Ovary (tissue), 9 donors: ENCODE measurements around the gene VWA2. TPM values are rescaled to one million over a fixed set of nuclear protein-coding genes. Genes with fewer than 3 reads are reported as not detected.
A peak's percentile ranks its signal among the peaks of the same experiment; 100 is the strongest.

Experiments
- DNase-seq, 5 donors: peaks; one replicate each; pipeline ENCODE4 v3.0.0-alpha.2; 2019 to 2020
- H3K27ac ChIP-seq, 2 donors: fragments of 200-600 bp; one replicate each; pipeline versions ENCODE4 v1.5.1 to v1.8.0; 2019 to 2022
- H3K27me3 ChIP-seq: fragments of 200-600 bp; one replicate; pipeline ENCODE4 v1.8.0; 2022
- H3K36me3 ChIP-seq: fragments of 200-600 bp; sonication (generic); one replicate; pipeline ENCODE4 v1.5.1; 2019
- H3K4me1 ChIP-seq: one replicate; pipeline ENCODE4 v1.8.1; 2013; ENCODE audit warnings: mild to moderate bottlenecking, moderate library complexity; ENCODE audit not compliant: insufficient read depth
- H3K4me3 ChIP-seq: fragments of 200-600 bp; sonication (generic); one replicate; pipeline ENCODE4 v1.5.1; 2017
- H3K9me3 ChIP-seq, 2 donors: fragments of 200-600 bp in 1 of 2; sonication (generic) in 1 of 2; one replicate each; pipeline versions ENCODE4 v1.5.1 to v1.8.1; 2013 to 2019; ENCODE audit warnings: mild to moderate bottlenecking in 1 of 2, moderate library complexity in 1 of 2
- EP300 ChIP-seq: sonication (generic); formaldehyde crosslinking; IDR thresholded peaks from one replicate; pipeline ENCODE4 v1.6.1; 2017; ENCODE audit warnings: antibody characterized with exemption
- POLR2A ChIP-seq: fragments of 450-650 bp; IDR thresholded peaks from one replicate; pipeline ENCODE4 v1.6.1; 2017; ENCODE audit warnings: antibody characterized with exemption, mild to moderate bottlenecking, moderate library complexity
- WGBS, 3 donors: extraction: QIAGEN DNeasy Blood & Tissue Kit in 1 of 3; methylation state at CpG; one replicate each; pipeline versions ENCODE4 v1.1.5 to v1.1.7; 2013 to 2017; 5-methylcytosine and 5-hydroxymethylcytosine counted together
- intact Hi-C, 4 donors: fragments of 100-400 bp; cut with DNase I; formaldehyde crosslinking; loops; one replicate each; pipeline versions ENCODE4 v1.11.0 to v1.15.1; 2022 to 2023
- polyA plus RNA-seq, 2 donors: library from polyadenylated mRNA; stranded (reverse); fragments of 200-250 nt in 1 of 2; fragments of 350-450 nt in 1 of 2; fragmentation: Illumina TruSeq in 1 of 2; extraction: RNeasy Lipid Tissue Mini Kit (QIAGEN cat#74804) in 1 of 2; gene quantifications; one replicate each; pipeline ENCODE4 v1.2.3, GENCODE V29; 2013 to 2014
- total RNA-seq, 7 donors: library from RNA; depleted of rRNA in 2 of 7; stranded (reverse); fragments of >200 nt in 2 of 7; fragmentation: NEBNext Ultra II Directional in 3 of 7; extraction: Animal tissue kit (Norgen Biotek cat#: 25700) in 3 of 7; gene quantifications; one replicate each; pipeline versions ENCODE4 v1.1.0 to v1.2.4, GENCODE V29; 2016 to 2023
- TF ChIP-seq, protein P1 (sequence below), 3 donors: fragments of 450-650 bp in 2 of 3; fragments of 200-600 bp in 1 of 3; IDR thresholded peaks; one replicate each; pipeline versions ENCODE4 v1.5.1 to v1.8.0; 2016 to 2022; ENCODE audit warnings: antibody characterized with exemption in 3 of 3, mild to moderate bottlenecking in 1 of 3
- donor health status: DM: no; HTN: no; CAD: no; lungs with moderate emphysema.
- donor health status: DM: no; HTN: no; CAD: no.
- donor health status: Bipolar disorder and iron deficiency.
- donor health status: DM: yes; HTN: yes; CAD: no.
- donor health status: DM: no; HTN: no; CAD: no.
- donor health status: DM: yes; HTN: yes; CAD: no.

Gene VWA2
- total and polyA plus RNA-seq, 9 donors, result 0.04 to 11.1 (median 0.72) TPM; not detected in 2

DNA sequence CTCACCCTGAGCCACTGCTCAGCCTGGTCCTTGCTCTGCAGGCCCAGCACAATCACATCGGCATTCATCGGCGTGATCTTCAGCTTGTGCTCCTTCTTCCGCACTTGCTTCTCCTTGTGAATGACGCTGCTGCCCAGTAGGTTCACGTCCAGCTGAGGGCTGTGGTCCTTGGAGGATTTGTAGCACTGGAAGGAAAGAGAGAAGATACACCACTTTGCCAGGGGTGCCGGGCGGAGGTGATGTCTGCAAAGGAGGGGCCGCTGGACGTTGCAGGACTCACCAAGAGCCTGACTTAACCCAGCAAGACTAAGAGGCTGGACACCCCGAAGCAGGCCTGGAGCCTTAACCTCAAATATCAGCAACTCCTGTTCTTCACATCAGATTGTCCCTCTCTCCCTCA, 74.8 kb downstream of the VWA2 start:
- 85 to 89% (median 85%) methylated on average over 11 of the region's 11 CpGs for WGBS, 3 donors
- no peak for DNase-seq

DNA sequence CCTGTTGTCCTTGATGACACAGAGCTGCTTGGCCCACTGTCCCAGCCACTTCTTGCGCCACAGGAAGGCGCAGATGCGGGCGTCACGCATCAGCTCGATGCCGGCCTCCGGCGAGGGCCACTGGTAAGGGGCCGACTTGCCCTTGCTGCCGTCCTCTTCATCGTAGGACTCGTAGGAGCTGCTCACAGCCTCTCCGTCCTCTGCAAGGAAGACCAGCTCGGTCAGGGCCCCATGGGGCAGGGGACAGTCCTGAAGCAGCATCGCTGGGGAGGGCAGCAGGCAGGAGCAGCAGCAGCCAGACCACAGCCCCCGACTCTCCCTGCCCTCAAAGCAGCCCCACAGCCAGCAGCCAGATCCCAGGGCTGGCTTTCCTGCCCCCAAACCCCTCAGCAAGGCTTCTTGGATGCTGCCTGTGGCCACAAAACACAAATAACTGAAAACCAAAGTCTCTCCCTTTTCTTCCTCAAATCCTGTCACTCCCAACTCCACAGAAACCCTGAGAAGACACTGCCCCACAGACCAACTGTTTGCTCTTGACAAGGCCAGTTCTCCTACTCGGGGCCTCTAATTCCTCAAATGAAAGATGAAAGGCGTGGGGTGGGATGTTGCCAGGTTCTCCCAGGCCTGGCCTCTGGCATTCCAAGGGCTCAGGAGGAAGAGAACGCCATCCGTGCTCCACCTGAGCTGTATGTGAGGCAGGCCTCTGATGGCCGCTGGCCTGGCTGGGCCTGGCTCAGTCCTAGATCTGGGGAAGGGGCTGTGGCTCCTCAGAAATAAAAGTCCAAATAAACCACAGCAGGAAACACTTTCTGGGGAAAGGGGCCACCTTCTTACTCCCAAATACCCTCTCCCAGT, 76.7 kb downstream of the VWA2 start:
- peak in 1 of 5 donors; percentile 30 for DNase-seq
- 93% methylated on average over 22 of the region's 22 CpGs for WGBS, 3 donors

More for the DNA sequence above, 74.8 kb downstream of the VWA2 start:
- Histone ChIP-seq H3K27me3 (no peaks in the 10 kb centered on the region), H3K27ac (no peak overlapping the region), H3K36me3 (no peaks in the 10 kb centered on the region), H3K9me3 (no peaks in the 10 kb centered on the region), H3K4me3 (no peak overlapping the region), H3K4me1 (no peaks in the 10 kb centered on the region)
- intact Hi-C loops, result no loop called here
- TF ChIP-seq EP300 (no peak), POLR2A (no peak)
- TF ChIP-seq, protein P1, sequence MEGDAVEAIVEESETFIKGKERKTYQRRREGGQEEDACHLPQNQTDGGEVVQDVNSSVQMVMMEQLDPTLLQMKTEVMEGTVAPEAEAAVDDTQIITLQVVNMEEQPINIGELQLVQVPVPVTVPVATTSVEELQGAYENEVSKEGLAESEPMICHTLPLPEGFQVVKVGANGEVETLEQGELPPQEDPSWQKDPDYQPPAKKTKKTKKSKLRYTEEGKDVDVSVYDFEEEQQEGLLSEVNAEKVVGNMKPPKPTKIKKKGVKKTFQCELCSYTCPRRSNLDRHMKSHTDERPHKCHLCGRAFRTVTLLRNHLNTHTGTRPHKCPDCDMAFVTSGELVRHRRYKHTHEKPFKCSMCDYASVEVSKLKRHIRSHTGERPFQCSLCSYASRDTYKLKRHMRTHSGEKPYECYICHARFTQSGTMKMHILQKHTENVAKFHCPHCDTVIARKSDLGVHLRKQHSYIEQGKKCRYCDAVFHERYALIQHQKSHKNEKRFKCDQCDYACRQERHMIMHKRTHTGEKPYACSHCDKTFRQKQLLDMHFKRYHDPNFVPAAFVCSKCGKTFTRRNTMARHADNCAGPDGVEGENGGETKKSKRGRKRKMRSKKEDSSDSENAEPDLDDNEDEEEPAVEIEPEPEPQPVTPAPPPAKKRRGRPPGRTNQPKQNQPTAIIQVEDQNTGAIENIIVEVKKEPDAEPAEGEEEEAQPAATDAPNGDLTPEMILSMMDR (IDR thresholded peaks at IDR 0.05), result no peak

GRCh38 chr10:114316744-114317143, 77.7 kb downstream of the VWA2 start:
- H3K36me3 ChIP-seq, result no peaks in the 10 kb centered on the region
- H3K27me3 ChIP-seq, result no peaks in the 10 kb centered on the region
- TF ChIP-seq POLR2A, result no peak
- TF ChIP-seq, protein P1 (IDR thresholded peaks at IDR 0.05), result no peak
- TF ChIP-seq EP300, result no peak
- DNase-seq, result no peak
- peaks cover 9% of the 10 kb centered on the region for H3K4me1 ChIP-seq
- intact Hi-C loops, result no loop called here
- no peaks in the 10 kb centered on the region for H3K9me3 ChIP-seq
- H3K4me3 ChIP-seq, result no peak overlapping the region
- 66 to 70% (median 66%) methylated on average over 5 of the region's 5 CpGs for WGBS, 3 donors
- H3K27ac ChIP-seq, result no peak overlapping the region

More for the DNA sequence above, 76.7 kb downstream of the VWA2 start:
- intact Hi-C loops, result no loop called here
- Histone ChIP-seq H3K4me3 (no peak overlapping the region), H3K36me3 (no peaks in the 10 kb centered on the region), H3K27ac (no peak overlapping the region), H3K4me1 (peaks cover 8% of the 10 kb centered on the region), H3K9me3 (no peaks in the 10 kb centered on the region), H3K27me3 (no peaks in the 10 kb centered on the region)
- TF ChIP-seq POLR2A (no peak), EP300 (no peak)
- TF ChIP-seq, protein P1 (IDR thresholded peaks at IDR 0.05), result no peak

DNA sequence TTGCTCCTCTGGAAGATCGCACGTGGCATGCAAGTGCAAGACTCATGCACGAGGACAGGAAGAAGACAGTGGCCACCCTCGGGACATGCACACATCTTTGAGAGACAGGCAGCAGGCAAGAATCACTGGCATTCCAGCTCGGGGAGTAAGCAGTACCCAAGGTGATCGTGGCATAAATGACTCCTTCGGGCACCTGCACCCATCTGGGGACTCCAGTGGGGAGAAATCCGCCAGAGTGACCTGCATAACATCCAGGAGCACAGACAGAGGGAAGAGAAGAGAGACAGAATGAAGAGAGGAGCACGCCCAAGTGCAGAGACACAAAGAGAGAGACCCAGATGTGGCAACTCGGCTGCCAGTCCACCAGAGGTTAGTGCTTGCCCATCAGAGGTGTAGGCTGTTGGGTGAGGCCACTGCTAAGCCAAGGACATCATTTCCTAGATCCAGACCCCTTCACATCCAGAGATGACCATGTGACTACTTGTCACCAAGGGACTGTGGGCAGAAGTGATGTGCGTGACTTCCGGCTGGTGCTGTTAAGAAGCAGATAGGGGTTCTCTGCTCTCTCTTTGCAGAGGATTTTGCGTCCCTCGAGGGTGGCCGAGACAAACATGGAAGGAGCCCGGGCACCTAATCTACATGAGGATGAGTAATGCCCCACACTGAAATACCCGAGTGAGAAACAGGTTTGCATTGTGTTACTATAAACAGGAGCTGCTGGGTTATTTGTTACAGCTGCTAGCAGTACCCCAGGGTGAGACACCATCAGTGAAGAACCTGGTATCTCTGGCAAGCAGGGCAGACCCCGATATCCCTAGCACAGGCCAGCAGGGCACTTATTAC, 80.6 kb downstream of the VWA2 start:
- Histone ChIP-seq H3K4me1 (peaks cover 9% of the 10 kb centered on the region), H3K27ac (no peak overlapping the region), H3K27me3 (no peaks in the 10 kb centered on the region), H3K4me3 (no peak overlapping the region), H3K9me3 (no peaks in the 10 kb centered on the region), H3K36me3 (no peaks in the 10 kb centered on the region)
- no peak for DNase-seq
- intact Hi-C loops, result no loop called here
- TF ChIP-seq, protein P1 (IDR thresholded peaks at IDR 0.05), result no peak
- TF ChIP-seq POLR2A (no peak), EP300 (no peak)
- 94 to 95% (median 94%) methylated on average over 18 of the region's 18 CpGs for WGBS, 3 donors
